Measurements from ENCODE around the gene BEND6.

DNA sequence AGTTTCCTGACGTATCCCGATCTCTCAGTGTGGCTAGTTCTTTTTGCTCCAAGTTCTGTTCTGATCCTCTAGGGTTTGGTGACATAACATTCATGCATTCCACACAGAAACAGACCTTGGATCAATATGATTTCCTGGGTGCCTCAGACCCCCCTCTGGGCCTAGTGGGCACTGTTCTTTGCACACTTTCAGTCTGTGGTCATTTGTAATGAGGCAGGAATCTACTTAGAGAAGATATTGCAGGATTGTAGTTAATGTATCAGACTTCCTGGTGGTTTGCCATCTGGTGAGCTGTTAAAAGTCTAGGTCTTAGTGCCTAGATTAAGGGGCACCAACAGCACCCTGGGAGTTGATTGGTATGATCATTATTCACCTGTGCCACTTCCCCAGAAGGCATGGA lies 7.5 kb downstream of the BEND6 start:
- TF ChIP-seq, protein P1, sequence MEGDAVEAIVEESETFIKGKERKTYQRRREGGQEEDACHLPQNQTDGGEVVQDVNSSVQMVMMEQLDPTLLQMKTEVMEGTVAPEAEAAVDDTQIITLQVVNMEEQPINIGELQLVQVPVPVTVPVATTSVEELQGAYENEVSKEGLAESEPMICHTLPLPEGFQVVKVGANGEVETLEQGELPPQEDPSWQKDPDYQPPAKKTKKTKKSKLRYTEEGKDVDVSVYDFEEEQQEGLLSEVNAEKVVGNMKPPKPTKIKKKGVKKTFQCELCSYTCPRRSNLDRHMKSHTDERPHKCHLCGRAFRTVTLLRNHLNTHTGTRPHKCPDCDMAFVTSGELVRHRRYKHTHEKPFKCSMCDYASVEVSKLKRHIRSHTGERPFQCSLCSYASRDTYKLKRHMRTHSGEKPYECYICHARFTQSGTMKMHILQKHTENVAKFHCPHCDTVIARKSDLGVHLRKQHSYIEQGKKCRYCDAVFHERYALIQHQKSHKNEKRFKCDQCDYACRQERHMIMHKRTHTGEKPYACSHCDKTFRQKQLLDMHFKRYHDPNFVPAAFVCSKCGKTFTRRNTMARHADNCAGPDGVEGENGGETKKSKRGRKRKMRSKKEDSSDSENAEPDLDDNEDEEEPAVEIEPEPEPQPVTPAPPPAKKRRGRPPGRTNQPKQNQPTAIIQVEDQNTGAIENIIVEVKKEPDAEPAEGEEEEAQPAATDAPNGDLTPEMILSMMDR (IDR thresholded peaks at IDR 0.05), result no peak
- TF ChIP-seq TCF7L2 (IDR thresholded peaks at IDR 0.05; ENCODE audit: low read depth, low read length) (no peak), POLR2AphosphoS5 (IDR thresholded peaks at IDR 0.05; ENCODE audit: low read depth, low read length) (no peak)
